Stomach (tissue), 4 donors: ENCODE measurements around the gene TMEM256.

Experiments used
- CTCF ChIP-seq, 7 experiments: fragments of 450-650 bp in 4 of 7; fragments of 200-600 bp in 3 of 7; sonication (generic) in 3 of 7; IDR thresholded peaks; one replicate each; pipeline ENCODE4 v1.5.1; 2016 to 2019; ENCODE audit warnings: antibody characterized with exemption in 7 of 7, control low read depth in 2 of 7, mild to moderate bottlenecking in 1 of 7
- POLR2A ChIP-seq, 4 donors: fragments of 450-650 bp; IDR thresholded peaks; one replicate each; pipeline ENCODE4 v1.6.1; 2016; ENCODE audit warnings: antibody characterized with exemption in 4 of 4, control low read depth in 2 of 4, mild to moderate bottlenecking in 1 of 4, moderate library complexity in 1 of 4
- POLR2AphosphoS5 ChIP-seq, 3 donors: sonication (generic); formaldehyde crosslinking; IDR thresholded peaks; one replicate each; pipeline ENCODE4 v1.6.1; 2016; ENCODE audit warnings: antibody characterized with exemption in 3 of 3

- TF ChIP-seq POLR2A (IDR thresholded peaks at IDR 0.05) (no peak), CTCF (IDR thresholded peaks at IDR 0.05) (no peak), POLR2AphosphoS5 (IDR thresholded peaks at IDR 0.05) (no peak)
These were observed 24.7 kb upstream of the TMEM256 start, which contains the start of gene SPEM3 for GRCh38 chr17:7428557-7428956.
